ENCODE measurements around the gene CLSTN1.
A peak's percentile ranks its signal among the peaks of the same experiment; 100 is the strongest.

The CLSTN1 gene

GRCh38 chr1:9711466-9712020 lies 112.2 kb downstream of the CLSTN1 start:
- no peak for DNase-seq (ENCODE audit: low spot score)

- no peak for DNase-seq (ENCODE audit: low spot score)
These were observed 113.7 kb downstream of the CLSTN1 start for GRCh38 chr1:9710037-9710436.

DNA sequence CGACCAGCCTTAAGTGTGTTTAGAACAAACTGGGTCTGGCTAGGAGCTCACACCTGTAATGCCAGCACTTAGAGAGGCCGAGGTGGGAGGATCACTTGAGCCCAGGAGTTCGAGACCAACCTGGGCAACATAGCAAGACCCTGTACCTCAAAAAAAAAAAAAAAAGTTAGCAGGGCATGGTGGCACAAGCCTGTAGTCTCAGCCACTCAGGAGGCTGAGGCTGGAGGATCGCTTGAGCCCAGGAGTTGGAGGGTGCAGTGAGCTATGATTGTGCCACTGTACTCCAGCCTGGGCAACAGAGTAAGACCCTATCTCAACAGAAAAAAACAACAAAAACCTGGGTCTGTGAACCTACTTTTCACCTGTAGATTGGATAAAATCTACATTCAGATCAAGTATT lies 117.6 kb downstream of the CLSTN1 start:
- DNase-seq (ENCODE audit: low spot score) = no peak

GRCh38 chr1:9705337-9706093 lies 118.2 kb downstream of the CLSTN1 start:
- no peak for DNase-seq (ENCODE audit: low spot score)

DNA sequence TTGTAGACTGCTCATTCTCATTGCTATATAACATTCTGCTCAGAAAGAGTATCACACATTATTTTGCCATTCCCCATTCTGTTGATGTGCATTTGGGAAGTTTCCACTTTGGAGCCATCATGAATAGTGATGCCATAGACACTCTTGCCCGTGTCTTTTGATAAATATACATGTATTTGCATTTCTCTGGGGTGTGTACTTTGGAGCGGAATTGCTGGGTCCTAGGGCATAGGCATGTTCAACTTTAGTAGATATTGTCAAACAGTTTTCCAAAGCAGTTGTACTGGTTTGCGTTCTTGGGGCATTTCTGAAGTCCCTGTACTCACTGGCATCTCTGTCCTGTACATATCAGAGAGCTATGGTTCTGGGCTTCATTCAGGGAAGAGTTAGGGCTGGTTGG lies 120.1 kb downstream of the CLSTN1 start:
- no peak for DNase-seq (ENCODE audit: low spot score)

DNA sequence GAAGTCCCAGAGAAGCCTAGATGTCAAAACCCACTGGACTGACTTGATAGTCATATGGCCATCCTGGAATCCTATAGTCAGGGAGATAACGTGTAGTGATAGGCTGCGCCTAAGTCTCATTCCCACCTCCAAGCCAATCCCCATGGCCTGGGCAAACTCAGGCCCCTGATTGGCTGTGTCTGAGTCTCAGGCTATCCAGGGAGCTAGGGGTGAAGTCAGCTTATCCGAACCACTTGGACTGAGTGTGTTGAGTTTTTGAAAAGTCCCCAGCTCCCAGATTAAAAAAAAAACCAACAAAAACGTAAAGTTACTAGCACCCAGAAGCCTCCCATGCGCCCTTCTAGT lies 120.6 kb downstream of the CLSTN1 start:
- no peak for DNase-seq (ENCODE audit: low spot score)

GRCh38 chr1:9701665-9702064 lies 122.1 kb downstream of the CLSTN1 start:
- no peak for DNase-seq (ENCODE audit: low spot score)

GRCh38 chr1:9700340-9700739 lies 123.4 kb downstream of the CLSTN1 start:
- no peak for DNase-seq (ENCODE audit: low spot score)

DNA sequence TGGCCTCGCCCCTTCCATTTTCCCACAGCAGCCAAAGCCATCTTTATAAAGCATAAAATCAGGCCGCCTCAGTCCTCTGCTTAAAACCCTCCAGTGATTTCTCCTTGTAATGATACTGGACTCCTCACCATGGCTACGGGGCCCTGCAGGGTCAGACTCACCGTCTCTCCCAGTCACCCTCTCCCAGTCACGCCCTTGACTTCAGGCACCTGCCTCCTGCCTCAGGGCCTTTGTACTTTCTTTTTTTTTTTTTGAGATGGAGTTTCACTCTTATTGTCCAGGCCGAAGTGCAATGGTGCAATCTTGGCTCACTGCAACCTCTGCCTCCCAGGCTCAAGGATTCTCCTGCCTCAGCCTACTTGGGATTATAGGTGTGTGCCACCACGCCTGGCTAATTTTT lies 124.4 kb downstream of the CLSTN1 start:
- no peak for DNase-seq (ENCODE audit: low spot score)

- no peak for DNase-seq (ENCODE audit: low spot score)
These were observed 127.0 kb downstream of the CLSTN1 start for GRCh38 chr1:9696793-9697192.

DNA sequence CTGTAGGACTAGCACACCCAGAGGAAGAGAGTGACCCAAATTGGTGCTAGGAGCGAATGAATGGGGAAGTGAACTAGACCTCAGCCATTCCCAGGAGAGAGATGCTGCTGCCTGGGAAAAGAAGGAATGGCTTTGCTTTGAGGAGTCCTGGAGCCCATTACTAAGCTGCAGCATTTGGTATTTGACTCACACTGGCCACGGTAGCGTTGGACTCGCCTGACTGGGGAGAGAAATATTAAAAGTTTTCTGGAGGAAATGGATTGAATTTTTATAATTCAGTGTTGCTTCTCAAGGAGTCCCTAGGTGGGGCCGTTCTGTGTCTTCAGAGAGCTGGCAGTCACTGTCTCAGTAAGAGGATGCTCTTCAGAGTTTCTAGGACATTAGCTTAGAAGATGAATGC lies 132.1 kb downstream of the CLSTN1 start:
- DNase-seq (ENCODE audit: low spot score) = no peak

DNA sequence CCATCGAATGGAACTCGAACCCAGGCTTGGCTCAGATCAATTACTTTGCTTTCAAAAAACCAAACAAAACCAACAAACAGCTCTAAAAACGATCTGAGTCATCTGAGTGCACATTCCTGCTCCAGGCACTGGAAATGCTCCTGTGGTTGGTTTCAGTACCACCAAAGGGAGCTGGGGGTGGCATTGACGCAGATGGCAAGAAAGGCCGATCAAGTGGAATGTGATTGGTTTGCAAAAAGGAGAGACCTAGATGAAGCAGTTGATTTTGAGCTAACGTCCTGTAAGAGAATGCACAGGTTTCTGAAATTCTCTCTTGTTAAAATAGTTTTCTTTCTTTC lies 132.7 kb downstream of the CLSTN1 start:
- DNase-seq (ENCODE audit: low spot score) = no peak

GRCh38 chr1:9690440-9691107 lies 133.2 kb downstream of the CLSTN1 start:
- no peak for DNase-seq (ENCODE audit: low spot score)

- DNase-seq (ENCODE audit: low spot score) = no peak
These were observed 133.8 kb downstream of the CLSTN1 start for GRCh38 chr1:9689971-9690381.

GRCh38 chr1:9689011-9689706 lies 134.6 kb downstream of the CLSTN1 start:
- DNase-seq (ENCODE audit: low spot score) = peak; percentile 21

GRCh38 chr1:9688599-9688998 lies 135.2 kb downstream of the CLSTN1 start:
- DNase-seq (ENCODE audit: low spot score) = no peak

DNA sequence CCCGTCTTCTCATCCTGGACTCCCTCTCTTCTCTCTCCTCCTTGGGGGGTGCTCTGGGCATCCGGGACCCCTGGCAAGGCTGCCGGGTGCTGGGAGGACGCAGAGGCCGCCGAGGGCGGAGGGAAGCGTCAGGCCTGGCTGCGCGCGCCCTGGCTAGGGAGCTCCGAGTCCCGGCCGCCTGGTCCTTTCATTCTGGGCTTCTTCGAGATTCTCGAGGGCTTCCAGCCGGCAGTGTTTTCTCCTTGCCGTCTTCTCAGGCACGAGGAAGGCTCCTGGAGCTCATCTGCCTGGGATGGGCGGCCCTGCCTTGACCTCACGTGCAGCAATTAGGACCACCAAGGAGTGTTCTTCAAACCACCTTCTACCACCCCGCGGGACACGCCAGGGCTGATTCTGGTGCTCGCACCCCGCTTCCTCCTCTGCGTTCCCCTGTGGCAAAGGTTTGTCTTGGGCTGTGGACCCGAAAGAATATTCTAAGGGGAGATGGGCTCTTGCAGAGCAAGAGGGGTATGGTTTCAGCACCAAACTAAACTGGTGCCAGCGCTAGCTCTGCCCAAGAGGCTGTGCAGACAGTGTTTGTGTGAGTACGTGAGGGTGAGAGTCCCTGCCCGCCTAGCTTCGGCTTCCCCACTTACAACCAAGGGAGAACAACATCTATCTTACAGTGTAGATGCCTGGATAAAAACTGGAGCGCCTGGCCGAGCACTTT lies 135.7 kb downstream of the CLSTN1 start:
- DNase-seq (ENCODE audit: low spot score) = no peak

DNA sequence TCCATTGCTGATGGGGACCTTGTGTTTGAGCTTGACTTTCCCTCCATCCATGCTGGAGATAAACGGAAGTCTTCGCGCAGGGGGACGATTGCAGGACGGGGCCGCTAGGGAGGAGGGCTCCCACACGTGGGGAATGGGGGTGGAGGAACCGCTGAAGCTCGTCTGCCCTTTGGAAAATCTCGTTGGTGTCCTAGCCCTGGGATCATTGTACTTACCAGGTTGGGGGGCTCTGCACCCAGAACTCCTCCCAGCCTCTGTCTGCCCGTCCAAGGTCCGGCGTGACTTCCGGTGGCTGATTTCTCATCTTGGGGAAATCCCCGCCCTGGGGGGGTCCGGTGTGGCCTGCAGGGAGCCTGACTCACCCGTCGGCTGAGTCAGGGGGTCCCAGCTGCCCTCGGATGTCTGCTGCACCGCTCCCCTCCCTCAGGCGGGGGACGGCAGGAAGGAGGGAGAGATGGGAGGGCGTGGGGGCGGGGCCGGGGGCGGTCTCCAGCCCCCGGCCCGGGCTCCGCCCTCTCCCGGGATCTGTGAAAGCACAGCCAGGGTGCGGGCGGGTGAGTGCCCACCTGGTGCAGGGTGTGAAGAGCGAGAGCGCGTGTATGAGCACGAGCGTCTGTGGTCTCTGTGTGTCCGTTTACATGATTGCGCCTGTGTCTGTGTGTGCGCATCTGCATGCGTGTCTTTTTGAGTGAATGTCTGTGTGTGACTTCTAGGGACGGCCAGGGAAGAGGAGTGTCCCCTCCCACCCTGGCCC lies 136.5 kb downstream of the CLSTN1 start:
- DNase-seq (ENCODE audit: low spot score) = no peak

DNA sequence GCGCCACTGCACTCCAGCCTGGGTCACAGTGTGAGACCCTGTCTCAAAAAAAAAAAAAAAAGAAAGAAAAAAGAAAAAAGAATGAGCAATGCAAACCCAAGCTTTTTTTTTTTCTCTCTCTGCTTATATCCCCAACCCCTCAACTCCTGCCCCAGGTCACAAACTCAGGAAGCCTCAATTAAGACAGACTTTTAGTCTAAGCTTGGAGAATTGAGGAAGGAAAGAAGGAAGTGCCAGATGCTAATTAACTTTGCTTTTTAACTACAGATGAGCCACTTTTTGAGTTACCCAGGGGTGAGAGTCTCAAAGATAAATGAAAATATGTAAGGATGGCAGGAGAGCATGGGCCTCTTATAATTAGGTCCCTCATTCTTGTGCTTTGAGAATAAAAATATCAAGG lies 139.0 kb downstream of the CLSTN1 start:
- DNase-seq (ENCODE audit: low spot score) = no peak

DNA sequence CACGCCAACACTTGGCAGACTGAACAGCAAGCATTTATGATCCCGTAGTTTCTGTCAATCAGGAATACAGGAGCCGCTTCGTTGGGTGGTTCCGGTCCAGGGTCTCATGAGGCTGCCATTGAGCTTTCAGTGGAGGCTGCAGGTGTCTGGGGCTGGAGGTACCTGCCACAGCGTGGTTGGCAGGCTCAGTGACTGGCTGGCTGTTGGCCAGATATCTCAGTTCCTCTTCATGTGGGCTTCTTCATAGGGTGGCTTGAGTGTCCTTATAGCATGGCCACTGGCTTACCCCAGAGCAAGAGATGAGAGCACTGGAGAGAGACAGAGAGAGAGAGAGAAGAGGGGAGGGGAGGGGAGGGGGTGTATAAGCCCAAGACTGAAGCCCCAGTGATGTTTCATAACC lies 142.9 kb downstream of the CLSTN1 start:
- no peak for DNase-seq (ENCODE audit: low spot score)

GRCh38 chr1:9680091-9680490 lies 143.7 kb downstream of the CLSTN1 start:
- no peak for DNase-seq (ENCODE audit: low spot score)

Measured in putamen (tissue), 1 donor.